HepG2 (cell line): Measurements from ENCODE around the gene MSANTD1. TPM values are rescaled to one million over a fixed set of nuclear protein-coding genes. Genes with fewer than 3 reads are reported as not detected.
A peak's percentile ranks its signal among the peaks of the same experiment; 100 is the strongest.

Experiments
- CEBPB ChIP-seq: IDR thresholded peaks from 2 replicates; pipeline ENCODE4 v1.6.1; 2011; ENCODE audit warnings: low read depth, low read length, improper control_type of control experiment, borderline replicate concordance
- ESRRA ChIP-seq: sonication (generic); formaldehyde crosslinking; IDR thresholded peaks from 2 replicates; pipeline ENCODE4 v1.5.1; 2020; ENCODE audit warnings: mild to moderate bottlenecking, low read depth, missing genetic modification reagents
- KDM6A ChIP-seq: IDR thresholded peaks from 2 replicates; pipeline ENCODE4 v1.6.1; 2016; ENCODE audit warnings: low read depth
- MED1 ChIP-seq: sonication (generic); formaldehyde crosslinking; IDR thresholded peaks from 2 replicates; pipeline ENCODE4 v1.4.0; 2020; ENCODE audit warnings: missing genetic modification reagents
- PRPF4 ChIP-seq: fragments of 200-400 bp; formaldehyde crosslinking; IDR thresholded peaks from 2 replicates; pipeline ENCODE4 v1.6.1; 2016; ENCODE audit warnings: low read length, low read depth; ENCODE audit not compliant: poor library complexity, severe bottlenecking
- ZBTB38 ChIP-seq: sonication (generic); formaldehyde crosslinking; IDR thresholded peaks from 2 replicates; pipeline ENCODE4 v1.5.1; 2020; ENCODE audit warnings: mild to moderate bottlenecking, missing genetic modification reagents
- ZNF546 ChIP-seq: sonication (generic); formaldehyde crosslinking; conservative IDR thresholded peaks from 2 replicates; pipeline ENCODE4 v1.8.1; 2023; ENCODE audit warnings: mild to moderate bottlenecking, missing genetic modification reagents
- ZNF598 ChIP-seq: sonication (generic); formaldehyde crosslinking; IDR thresholded peaks from 2 replicates; pipeline ENCODE4 v1.5.1; 2020; ENCODE audit warnings: mild to moderate bottlenecking, missing genetic modification reagents, borderline replicate concordance
- polyA plus RNA-seq, 8 experiments: library from polyadenylated mRNA; depleted of rRNA in 3 of 8; stranded (reverse) in 7 of 8; unstranded in 1 of 8; fragments of >200 nt; fragmentation: Illumina TruSeq in 4 of 8; extraction: Trizol in 4 of 8; gene quantifications; 2 replicates each; pipeline versions ENCODE4 v1.2.1 to v1.2.3, GENCODE V29; 2011 to 2016; ENCODE audit warnings: low read depth in 4 of 8, missing spikeins in 1 of 8, mixed read lengths in 1 of 8; ENCODE audit not compliant: insufficient read depth in 1 of 8
- total RNA-seq, 5 experiments: library from RNA; depleted of rRNA; stranded (reverse); fragments of >200 nt; fragmentation: Illumina TruSeq; extraction: Trizol; gene quantifications; 2 replicates each; pipeline ENCODE4 v1.2.3, GENCODE V29; 2016; ENCODE audit warnings: low read depth in 1 of 5
- TF ChIP-seq, protein P1 (sequence below): sonication (generic); formaldehyde crosslinking; IDR thresholded peaks from 2 replicates; pipeline ENCODE4 v1.5.0; 2020; ENCODE audit warnings: mild to moderate bottlenecking, missing genetic modification reagents, borderline replicate concordance
- TF ChIP-seq, protein P2 (sequence below): sonication (generic); formaldehyde crosslinking; IDR thresholded peaks from 2 replicates; pipeline ENCODE4 v1.5.0; 2020; ENCODE audit warnings: mild to moderate bottlenecking, missing genetic modification reagents, borderline replicate concordance
- TF ChIP-seq, protein P3 (sequence below): IDR thresholded peaks from 2 replicates; pipeline ENCODE4 v1.6.1; 2016; ENCODE audit warnings: low read depth, borderline replicate concordance
- TF ChIP-seq, protein P4 (sequence below): IDR thresholded peaks from 2 replicates; pipeline ENCODE4 v1.6.1; 2018; ENCODE audit warnings: missing genetic modification reagents, mild to moderate bottlenecking, missing compliant biosample characterization
- TF ChIP-seq, protein P5 (sequence below): sonication (generic); formaldehyde crosslinking; IDR thresholded peaks from 2 replicates; pipeline ENCODE4 v1.5.1; 2020; ENCODE audit warnings: missing genetic modification reagents, mild to moderate bottlenecking, borderline replicate concordance
- TF ChIP-seq, protein P6 (sequence below): IDR thresholded peaks from 2 replicates; pipeline ENCODE4 v1.6.1; 2016; ENCODE audit warnings: mild to moderate bottlenecking, missing biosample characterization, missing genetic modification reagents

Gene MSANTD1
- total and polyA plus RNA-seq, 2 of the 13 experiments (the other 11 are each of a cell fraction or from before 2014, with no cell fraction given), result 0.22 to 0.40 TPM

DNA sequence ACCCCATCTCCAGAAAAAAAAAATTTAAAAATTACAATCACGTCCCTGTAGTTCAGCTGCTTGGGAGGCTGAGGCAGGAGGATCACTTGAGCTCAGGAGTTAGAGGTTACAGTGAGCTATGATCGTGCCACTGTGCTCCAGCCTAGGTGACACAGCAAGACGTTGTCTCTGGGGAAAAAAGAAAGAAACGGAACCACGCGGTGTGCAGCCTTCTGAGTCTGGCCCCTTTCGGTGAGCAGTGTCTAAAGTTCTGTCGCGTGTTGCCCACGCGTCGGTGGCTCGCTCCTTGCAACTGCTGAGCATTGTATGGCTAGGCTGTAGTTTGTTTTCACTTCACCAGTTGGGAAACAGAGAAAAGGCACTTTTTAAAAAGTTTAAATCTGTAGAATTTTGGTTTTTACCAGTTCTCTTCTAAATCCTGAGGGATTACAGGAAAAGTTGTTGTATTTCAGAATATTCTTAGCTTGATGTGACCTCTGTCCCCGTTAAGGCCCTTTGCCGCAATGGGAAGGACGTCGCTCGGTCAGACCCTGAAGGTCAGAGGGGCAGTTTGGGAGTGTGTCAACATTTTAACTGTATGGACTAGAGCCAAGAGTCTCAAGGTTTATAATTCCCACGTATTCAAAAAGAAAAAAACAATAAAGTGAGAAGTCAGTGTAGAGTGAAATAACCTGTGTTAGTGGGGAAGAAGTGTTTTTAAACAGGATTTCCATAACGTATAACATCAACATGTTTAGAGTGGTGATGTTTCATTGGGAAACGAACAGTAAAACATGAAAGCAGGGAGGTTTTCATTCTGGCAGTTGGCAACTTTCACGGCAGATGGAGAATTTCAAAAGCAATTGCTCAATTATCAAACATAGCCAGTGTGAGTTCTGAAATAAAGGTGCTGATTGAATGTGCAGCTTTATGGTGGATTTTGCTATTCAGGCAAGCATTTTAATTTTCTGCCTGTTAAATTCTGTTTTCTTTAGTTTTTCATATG, 45.8 kb upstream of the MSANTD1 start (continued):
- TF ChIP-seq, protein P1, sequence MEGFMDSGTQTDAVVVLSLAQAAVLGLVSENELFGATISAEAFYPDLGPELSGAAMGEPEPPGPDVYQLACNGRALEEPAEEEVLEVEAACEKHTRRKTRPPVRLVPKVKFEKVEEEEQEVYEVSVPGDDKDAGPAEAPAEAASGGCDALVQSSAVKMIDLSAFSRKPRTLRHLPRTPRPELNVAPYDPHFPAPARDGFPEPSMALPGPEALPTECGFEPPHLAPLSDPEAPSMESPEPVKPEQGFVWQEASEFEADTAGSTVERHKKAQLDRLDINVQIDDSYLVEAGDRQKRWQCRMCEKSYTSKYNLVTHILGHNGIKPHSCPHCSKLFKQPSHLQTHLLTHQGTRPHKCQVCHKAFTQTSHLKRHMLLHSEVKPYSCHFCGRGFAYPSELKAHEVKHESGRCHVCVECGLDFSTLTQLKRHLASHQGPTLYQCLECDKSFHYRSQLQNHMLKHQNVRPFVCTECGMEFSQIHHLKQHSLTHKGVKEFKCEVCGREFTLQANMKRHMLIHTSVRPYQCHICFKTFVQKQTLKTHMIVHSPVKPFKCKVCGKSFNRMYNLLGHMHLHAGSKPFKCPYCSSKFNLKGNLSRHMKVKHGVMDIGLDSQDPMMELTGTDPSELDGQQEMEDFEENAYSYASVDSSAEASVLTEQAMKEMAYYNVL (CRISPR knock-in tag), result no peak
- TF ChIP-seq, protein P2, sequence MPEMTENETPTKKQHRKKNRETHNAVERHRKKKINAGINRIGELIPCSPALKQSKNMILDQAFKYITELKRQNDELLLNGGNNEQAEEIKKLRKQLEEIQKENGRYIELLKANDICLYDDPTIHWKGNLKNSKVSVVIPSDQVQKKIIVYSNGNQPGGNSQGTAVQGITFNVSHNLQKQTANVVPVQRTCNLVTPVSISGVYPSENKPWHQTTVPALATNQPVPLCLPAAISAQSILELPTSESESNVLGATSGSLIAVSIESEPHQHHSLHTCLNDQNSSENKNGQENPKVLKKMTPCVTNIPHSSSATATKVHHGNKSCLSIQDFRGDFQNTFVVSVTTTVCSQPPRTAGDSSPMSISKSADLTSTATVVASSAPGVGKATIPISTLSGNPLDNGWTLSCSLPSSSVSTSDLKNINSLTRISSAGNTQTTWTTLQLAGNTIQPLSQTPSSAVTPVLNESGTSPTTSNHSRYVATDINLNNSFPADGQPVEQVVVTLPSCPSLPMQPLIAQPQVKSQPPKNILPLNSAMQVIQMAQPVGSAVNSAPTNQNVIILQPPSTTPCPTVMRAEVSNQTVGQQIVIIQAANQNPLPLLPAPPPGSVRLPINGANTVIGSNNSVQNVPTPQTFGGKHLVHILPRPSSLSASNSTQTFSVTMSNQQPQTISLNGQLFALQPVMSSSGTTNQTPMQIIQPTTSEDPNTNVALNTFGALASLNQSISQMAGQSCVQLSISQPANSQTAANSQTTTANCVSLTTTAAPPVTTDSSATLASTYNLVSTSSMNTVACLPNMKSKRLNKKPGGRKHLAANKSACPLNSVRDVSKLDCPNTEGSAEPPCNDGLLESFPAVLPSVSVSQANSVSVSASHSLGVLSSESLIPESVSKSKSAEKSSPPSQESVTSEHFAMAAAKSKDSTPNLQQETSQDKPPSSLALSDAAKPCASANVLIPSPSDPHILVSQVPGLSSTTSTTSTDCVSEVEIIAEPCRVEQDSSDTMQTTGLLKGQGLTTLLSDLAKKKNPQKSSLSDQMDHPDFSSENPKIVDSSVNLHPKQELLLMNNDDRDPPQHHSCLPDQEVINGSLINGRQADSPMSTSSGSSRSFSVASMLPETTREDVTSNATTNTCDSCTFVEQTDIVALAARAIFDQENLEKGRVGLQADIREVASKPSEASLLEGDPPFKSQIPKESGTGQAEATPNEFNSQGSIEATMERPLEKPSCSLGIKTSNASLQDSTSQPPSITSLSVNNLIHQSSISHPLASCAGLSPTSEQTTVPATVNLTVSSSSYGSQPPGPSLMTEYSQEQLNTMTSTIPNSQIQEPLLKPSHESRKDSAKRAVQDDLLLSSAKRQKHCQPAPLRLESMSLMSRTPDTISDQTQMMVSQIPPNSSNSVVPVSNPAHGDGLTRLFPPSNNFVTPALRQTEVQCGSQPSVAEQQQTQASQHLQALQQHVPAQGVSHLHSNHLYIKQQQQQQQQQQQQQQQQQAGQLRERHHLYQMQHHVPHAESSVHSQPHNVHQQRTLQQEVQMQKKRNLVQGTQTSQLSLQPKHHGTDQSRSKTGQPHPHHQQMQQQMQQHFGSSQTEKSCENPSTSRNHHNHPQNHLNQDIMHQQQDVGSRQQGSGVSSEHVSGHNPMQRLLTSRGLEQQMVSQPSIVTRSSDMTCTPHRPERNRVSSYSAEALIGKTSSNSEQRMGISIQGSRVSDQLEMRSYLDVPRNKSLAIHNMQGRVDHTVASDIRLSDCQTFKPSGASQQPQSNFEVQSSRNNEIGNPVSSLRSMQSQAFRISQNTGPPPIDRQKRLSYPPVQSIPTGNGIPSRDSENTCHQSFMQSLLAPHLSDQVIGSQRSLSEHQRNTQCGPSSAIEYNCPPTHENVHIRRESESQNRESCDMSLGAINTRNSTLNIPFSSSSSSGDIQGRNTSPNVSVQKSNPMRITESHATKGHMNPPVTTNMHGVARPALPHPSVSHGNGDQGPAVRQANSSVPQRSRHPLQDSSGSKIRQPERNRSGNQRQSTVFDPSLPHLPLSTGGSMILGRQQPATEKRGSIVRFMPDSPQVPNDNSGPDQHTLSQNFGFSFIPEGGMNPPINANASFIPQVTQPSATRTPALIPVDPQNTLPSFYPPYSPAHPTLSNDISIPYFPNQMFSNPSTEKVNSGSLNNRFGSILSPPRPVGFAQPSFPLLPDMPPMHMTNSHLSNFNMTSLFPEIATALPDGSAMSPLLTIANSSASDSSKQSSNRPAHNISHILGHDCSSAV (CRISPR knock-in tag), result no peak
- TF ChIP-seq ESRRA (peak; percentile 97), MED1 (peak; percentile 63; the same call in 1 of the 2 replicates), KDM6A (CRISPR knock-in tag) (peak; percentile 35; the same call in 1 of the 2 replicates), CEBPB (peak; percentile 36; the same call in 1 of the 2 replicates), ZBTB38 (CRISPR knock-in tag) (peak; percentile 98), ZNF598 (CRISPR knock-in tag) (no peak), PRPF4 (peak; percentile 77), ZNF546 (no peak)
- TF ChIP-seq, protein P3, sequence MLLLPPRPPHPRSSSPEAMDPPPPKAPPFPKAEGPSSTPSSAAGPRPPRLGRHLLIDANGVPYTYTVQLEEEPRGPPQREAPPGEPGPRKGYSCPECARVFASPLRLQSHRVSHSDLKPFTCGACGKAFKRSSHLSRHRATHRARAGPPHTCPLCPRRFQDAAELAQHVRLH, result no peak
- TF ChIP-seq, protein P4, sequence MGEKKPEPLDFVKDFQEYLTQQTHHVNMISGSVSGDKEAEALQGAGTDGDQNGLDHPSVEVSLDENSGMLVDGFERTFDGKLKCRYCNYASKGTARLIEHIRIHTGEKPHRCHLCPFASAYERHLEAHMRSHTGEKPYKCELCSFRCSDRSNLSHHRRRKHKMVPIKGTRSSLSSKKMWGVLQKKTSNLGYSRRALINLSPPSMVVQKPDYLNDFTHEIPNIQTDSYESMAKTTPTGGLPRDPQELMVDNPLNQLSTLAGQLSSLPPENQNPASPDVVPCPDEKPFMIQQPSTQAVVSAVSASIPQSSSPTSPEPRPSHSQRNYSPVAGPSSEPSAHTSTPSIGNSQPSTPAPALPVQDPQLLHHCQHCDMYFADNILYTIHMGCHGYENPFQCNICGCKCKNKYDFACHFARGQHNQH, result 0 out of 2 replicates have a peak, but pooled peaks have one; percentile 39
- TF ChIP-seq, protein P5, sequence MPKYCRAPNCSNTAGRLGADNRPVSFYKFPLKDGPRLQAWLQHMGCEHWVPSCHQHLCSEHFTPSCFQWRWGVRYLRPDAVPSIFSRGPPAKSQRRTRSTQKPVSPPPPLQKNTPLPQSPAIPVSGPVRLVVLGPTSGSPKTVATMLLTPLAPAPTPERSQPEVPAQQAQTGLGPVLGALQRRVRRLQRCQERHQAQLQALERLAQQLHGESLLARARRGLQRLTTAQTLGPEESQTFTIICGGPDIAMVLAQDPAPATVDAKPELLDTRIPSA, result no peak
- TF ChIP-seq, protein P6, sequence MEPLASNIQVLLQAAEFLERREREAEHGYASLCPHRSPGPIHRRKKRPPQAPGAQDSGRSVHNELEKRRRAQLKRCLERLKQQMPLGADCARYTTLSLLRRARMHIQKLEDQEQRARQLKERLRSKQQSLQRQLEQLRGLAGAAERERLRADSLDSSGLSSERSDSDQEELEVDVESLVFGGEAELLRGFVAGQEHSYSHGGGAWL (CRISPR knock-in tag), result no peak
